HCT116 (cell line): Measurements from ENCODE around the gene BEGAIN. TPM values are rescaled to one million over a fixed set of nuclear protein-coding genes. Genes with fewer than 3 reads are reported as not detected.

ENCODE experiments used
- ATAC-seq: fragments of 200-7000 bp; cut with Tn5 transposase; 2 replicates; pipeline ENCODE4 v1.9.1; 2020; ENCODE audit warnings: mild to moderate bottlenecking, moderate library complexity
- BruUV-seq: library from RNA; stranded (reverse); fragments of 400-500 nt; replicated peaks from 2 replicates; lab custom pipeline; 2021; lab: Mats Ljungman, UMichigan
- CTCF ChIA-PET: fragments of 300-600 bp; sonication (Branson Sonifier 250); formaldehyde crosslinking; loops from one replicate; lab custom pipeline; 2021; ENCODE audit warnings: antibody characterized with exemption; lab: Charles Lee
- POLR2A ChIA-PET: fragments of 300-600, 350-600 bp; sonication (Branson Sonifier 250); formaldehyde crosslinking; loops from one replicate; lab custom pipeline; 2021; ENCODE audit warnings: antibody characterized with exemption; lab: Charles Lee
- RAD21 ChIA-PET, 2 experiments: fragments of 300-600 bp; sonication (Branson Sonifier 250); formaldehyde crosslinking; loops; one replicate each; lab custom pipeline; 2023; ENCODE audit warnings: low total read pairs in 2 of 2; ENCODE audit not compliant: uncharacterized antibody in 2 of 2, unreplicated experiment in 2 of 2, low non-redundant PET in 1 of 2; lab: Charles Lee
- DNase-seq: peaks from one replicate; pipeline ENCODE4 v3.0.0-alpha.2; 2010; ENCODE audit warnings: low read depth, low spot score
- H2AFZ ChIP-seq: fragments of 200-600 bp; shearing (Covaris generic), sonication (generic); 2 replicates; pipeline ENCODE4 v1.6.1; 2017; ENCODE audit warnings: low read depth, mixed run types, mixed read lengths, antibody characterized with exemption, low read length; ENCODE audit not compliant: poor library complexity, severe bottlenecking
- H3K27ac ChIP-seq: 2 replicates; pipeline ENCODE4 v1.5.1; 2012; ENCODE audit warnings: low read depth, low read length
- H3K27me3 ChIP-seq: fragments of 200-600 bp; sonication (generic); 2 replicates; pipeline ENCODE4 v1.6.1; 2016; ENCODE audit warnings: mixed run types, low read length, mixed read lengths; ENCODE audit not compliant: insufficient read depth
- H3K36me3 ChIP-seq, 2 experiments: fragments of 200-500 bp in 1 of 2; fragments of 200-600 bp in 1 of 2; sonication (Bioruptor generic) in 1 of 2; sonication (generic) in 1 of 2; 2 replicates each; pipeline versions ENCODE4 v1.5.1 to v1.6.1; 2014 to 2016; ENCODE audit warnings: low read length in 2 of 2, inconsistent platforms in 1 of 2, mixed read lengths in 1 of 2, mixed run types in 1 of 2; ENCODE audit not compliant: insufficient read depth in 2 of 2, control insufficient read depth in 1 of 2
- H3K4me1 ChIP-seq, 2 experiments: fragments of 200-600 bp in 1 of 2; sonication (generic) in 1 of 2; 2 replicates each; pipeline versions ENCODE4 v1.5.1 to v1.6.1; 2012 to 2017; ENCODE audit warnings: low read length in 2 of 2, inconsistent platforms in 1 of 2, mild to moderate bottlenecking in 1 of 2, mixed read lengths in 1 of 2, mixed run types in 1 of 2, moderate library complexity in 1 of 2; ENCODE audit not compliant: insufficient read depth in 2 of 2, control insufficient read depth in 1 of 2
- H3K4me2 ChIP-seq: fragments of 200-600 bp; sonication (generic); 2 replicates; pipeline ENCODE4 v1.6.1; 2017; ENCODE audit warnings: mixed run types, low read length, mixed read lengths
- H3K4me3 ChIP-seq, 2 experiments: fragments of 200-600 bp in 1 of 2; sonication (generic) in 1 of 2; replicated peaks in 1 of 2; 2 replicates each; pipeline ENCODE4 v1.5.1; 2011 to 2016; ENCODE audit warnings: low read length in 2 of 2, control low read depth in 1 of 2, low read depth in 1 of 2, mild to moderate bottlenecking in 1 of 2, mixed read lengths in 1 of 2, mixed run types in 1 of 2
- H3K79me2 ChIP-seq: fragments of 200-600 bp; sonication (generic); 2 replicates; pipeline ENCODE4 v1.6.1; 2017; ENCODE audit warnings: mild to moderate bottlenecking, mixed run types, low read length, moderate library complexity, mixed read lengths; ENCODE audit not compliant: insufficient read depth
- H3K9ac ChIP-seq: fragments of 200-600 bp; sonication (generic); 2 replicates; pipeline ENCODE4 v1.6.1; 2016; ENCODE audit warnings: low read length, mixed read lengths
- H3K9me2 ChIP-seq: fragments of 200-600 bp; sonication (generic), shearing (Covaris generic); 2 replicates; pipeline ENCODE4 v1.6.1; 2017; ENCODE audit warnings: mixed run types, mild to moderate bottlenecking, moderate library complexity; ENCODE audit not compliant: insufficient read depth
- H3K9me3 ChIP-seq, 2 experiments: fragments of 200-500 bp in 1 of 2; fragments of 200-600 bp in 1 of 2; sonication (Bioruptor generic) in 1 of 2; sonication (generic) in 1 of 2; 2 replicates each; pipeline ENCODE4 v1.6.1; 2014 to 2017; ENCODE audit warnings: low read length in 2 of 2, mixed read lengths in 2 of 2, inconsistent platforms in 1 of 2, low read depth in 1 of 2, mild to moderate bottlenecking in 1 of 2, mixed run types in 1 of 2, moderate library complexity in 1 of 2; ENCODE audit not compliant: control insufficient read depth in 1 of 2, insufficient read depth in 1 of 2
- H4K20me1 ChIP-seq: fragments of 200-600 bp; sonication (generic), shearing (Covaris generic); 2 replicates; pipeline ENCODE4 v1.6.1; 2017; ENCODE audit warnings: mixed run types, mild to moderate bottlenecking, moderate library complexity; ENCODE audit not compliant: insufficient read depth
- ELF1 ChIP-seq: IDR thresholded peaks from 2 replicates; pipeline ENCODE4 v1.6.1; 2012; ENCODE audit warnings: low read depth, borderline replicate concordance
- POLR2AphosphoS5 ChIP-seq: IDR thresholded peaks from 2 replicates; pipeline ENCODE4 v1.6.1; 2011; ENCODE audit warnings: mild to moderate bottlenecking, low read depth, low read length, moderate library complexity
- RAD21 ChIP-seq: IDR thresholded peaks from 2 replicates; pipeline ENCODE4 v1.6.1; 2012; ENCODE audit warnings: low read depth, mild to moderate bottlenecking
- SP1 ChIP-seq: IDR thresholded peaks from 2 replicates; pipeline ENCODE4 v1.6.1; 2012; ENCODE audit warnings: low read depth
- SRF ChIP-seq: IDR thresholded peaks from 2 replicates; pipeline ENCODE4 v1.6.1; 2012; ENCODE audit warnings: low read depth
- intact Hi-C: fragments of 100-400 bp; cut with micrococcal nuclease; formaldehyde crosslinking; loops from 2 replicates; pipeline ENCODE4 v1.10.0; 2022
- total RNA-seq: library from RNA; stranded (reverse); gene quantifications from one replicate; pipeline ENCODE4 v1.2.1, GENCODE V29; 2021; ENCODE audit not compliant: unreplicated experiment
- TF ChIP-seq, protein P1 (sequence below): IDR thresholded peaks from 2 replicates; pipeline ENCODE4 v1.6.1; 2012

Gene BEGAIN
- total RNA-seq, 1 experiment from 2014 or later: 8.5 TPM

DNA sequence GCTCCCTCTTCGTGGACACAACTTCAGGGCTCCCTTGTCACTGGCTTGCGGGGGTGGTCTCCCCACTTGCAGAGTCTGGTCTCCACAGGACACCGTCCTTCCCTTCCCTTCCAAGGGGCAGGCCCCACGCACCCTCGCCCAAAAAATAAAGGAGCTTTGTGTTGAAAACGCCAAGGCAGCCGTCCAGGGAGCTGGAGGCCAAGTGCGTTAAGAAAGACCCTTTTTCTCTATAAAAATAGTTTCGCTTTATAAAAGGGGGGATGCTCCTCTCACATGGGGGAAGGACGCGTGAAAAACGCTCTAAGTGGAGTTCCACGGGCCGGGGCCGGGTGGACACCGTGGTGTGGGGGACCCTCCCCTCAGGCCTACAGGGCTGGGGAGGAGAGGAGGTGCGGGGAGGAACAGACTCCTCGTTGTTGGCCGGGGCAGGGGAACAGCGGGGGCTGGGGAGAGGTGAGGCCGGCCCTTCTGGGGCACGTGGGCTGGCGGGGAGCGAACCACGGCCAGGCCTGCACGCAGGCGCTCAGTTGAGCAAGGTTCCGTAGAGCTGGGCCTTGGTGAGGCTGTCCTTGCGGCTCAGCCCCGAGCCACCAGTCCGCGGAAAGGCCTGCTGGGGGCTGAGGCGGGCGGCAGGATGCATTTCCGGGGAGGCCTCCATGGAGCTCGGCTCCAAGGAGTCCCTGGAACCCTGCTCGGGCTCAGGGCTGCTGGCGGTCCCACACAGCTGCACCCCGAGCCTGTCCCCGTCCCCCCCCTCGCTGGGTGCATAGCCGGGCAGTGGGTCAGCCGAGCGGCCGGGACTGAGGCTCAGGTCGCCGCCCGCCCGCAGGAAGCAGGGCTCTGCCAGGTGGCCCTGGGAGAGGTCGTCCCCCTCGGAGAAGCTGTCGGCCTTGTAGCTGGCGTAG lies 49.5 kb downstream of the BEGAIN start (continued):
- no peak for TF ChIP-seq POLR2AphosphoS5

DNA sequence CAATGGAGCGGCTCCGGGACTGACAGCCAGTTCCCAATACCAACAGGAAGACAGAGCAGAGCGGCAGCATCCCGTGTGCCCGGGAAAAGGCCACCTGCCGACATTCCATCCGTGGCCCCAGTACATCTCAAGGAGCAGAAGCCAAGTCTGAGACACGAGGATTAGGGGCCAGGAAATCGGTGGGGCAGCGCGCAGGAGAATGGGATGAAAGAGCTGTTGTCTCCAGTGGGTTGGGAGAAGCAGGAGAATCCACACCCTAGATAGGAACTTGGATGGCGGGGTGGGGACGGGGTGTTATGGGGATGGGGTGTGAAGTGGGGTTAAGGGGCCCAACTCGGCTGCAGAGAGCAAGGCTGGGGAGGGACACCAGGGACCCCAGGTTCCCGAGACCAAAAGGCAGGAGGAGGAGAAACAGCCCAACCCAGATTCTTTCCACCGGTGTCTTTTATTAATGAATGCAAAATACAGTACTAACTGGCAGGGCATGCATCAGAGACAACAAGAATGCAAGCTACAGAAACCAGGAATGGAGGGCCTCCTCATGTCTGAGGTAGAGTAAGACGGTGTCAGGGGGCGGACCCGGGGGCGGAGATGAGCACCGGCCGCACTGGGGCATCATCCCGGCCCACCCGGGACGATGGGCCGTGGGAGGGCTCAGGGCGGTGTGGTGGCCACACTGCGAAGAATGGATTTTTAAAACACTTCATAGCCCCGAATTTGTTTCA lies 50.3 kb downstream of the BEGAIN start:
- peaks cover 7 to 22% of the 10 kb centered on the region in 2 experiments; a peak in 3 of 4 replicates for H3K4me1 ChIP-seq
- no peak overlapping the region for H3K4me3 ChIP-seq
- DNase-seq: no peak
- ChIA-PET CTCF (interaction anchor here (0.7 to 1.4 kb wide), 2 partner anchors 97 to 151 kb away, joined by 3 read pairs; no protein-coding TSS in a partner anchor), RAD21 (no interaction called here), POLR2A (no interaction called here)
- no peaks in the 10 kb centered on the region for H3K36me3 ChIP-seq
- H3K27me3 ChIP-seq: no peaks in the 10 kb centered on the region
- H3K4me2 ChIP-seq: no peak overlapping the region
- H3K79me2 ChIP-seq: no peaks in the 10 kb centered on the region
- no peak overlapping the region for H2AFZ ChIP-seq
- no peak overlapping the region for H3K27ac ChIP-seq
- no peak overlapping the region for H3K9ac ChIP-seq
- H3K9me2 ChIP-seq: no peaks in the 10 kb centered on the region
- no peaks in the 10 kb centered on the region for H4K20me1 ChIP-seq
- no TSS peak for BruUV-seq
- TF ChIP-seq SRF: no peak
- TF ChIP-seq SP1: no peak
- TF ChIP-seq, protein P1, sequence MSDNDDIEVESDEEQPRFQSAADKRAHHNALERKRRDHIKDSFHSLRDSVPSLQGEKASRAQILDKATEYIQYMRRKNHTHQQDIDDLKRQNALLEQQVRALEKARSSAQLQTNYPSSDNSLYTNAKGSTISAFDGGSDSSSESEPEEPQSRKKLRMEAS: no peak
- TF ChIP-seq RAD21: no peak
- no peak for TF ChIP-seq ELF1
- no peak for TF ChIP-seq POLR2AphosphoS5
- H3K9me3 ChIP-seq: no peaks in the 10 kb centered on the region
- intact Hi-C loops: no loop called here
- ATAC-seq: no peak
